H1 (cell line): ENCODE data around the gene TFCP2L1. TPM values are rescaled to one million over a fixed set of nuclear protein-coding genes. Genes with fewer than 3 reads are reported as not detected.

ENCODE experiments used
- BACH1 ChIP-seq: IDR thresholded peaks from 2 replicates; pipeline ENCODE4 v1.6.1; 2012; ENCODE audit warnings: low read length, improper control_type of control experiment
- CBX5 ChIP-seq: fragments of 300-800, 300-1000 bp; sonication (generic); IDR thresholded peaks from 2 replicates; pipeline ENCODE4 v1.7.1; 2016; ENCODE audit warnings: antibody characterized with exemption, low read length, low read depth
- polyA plus RNA-seq, 7 experiments: library from polyadenylated mRNA; depleted of rRNA in 3 of 7; stranded (reverse) in 5 of 7; unstranded in 2 of 7; fragments of >200 nt in 5 of 7; fragments of 200-250 nt in 2 of 7; gene quantifications; 1 replicate in 5 of 7; 2 replicates in 1 of 7; 4 replicates in 1 of 7; pipeline versions ENCODE4 v1.2.1 to v1.2.3, GENCODE V29; 2011 to 2013; ENCODE audit warnings: missing spikeins in 2 of 7, mixed read lengths in 2 of 7
- total RNA-seq: library from RNA; stranded (reverse); fragmentation: NEBNext Ultra II Directional; extraction: Animal tissue kit (Norgen Biotek cat#: 25700); gene quantifications from 2 replicates; pipeline ENCODE4 v1.2.1, GENCODE V29; 2021

The TFCP2L1 gene
- total and polyA plus RNA-seq, 2 of the 8 experiments (the other 6 are each of a cell fraction or from before 2014, with no cell fraction given), result 1.5 to 3.8 TPM

GRCh38 chr2:121273116-121273515, 11.9 kb downstream of the TFCP2L1 start (continued):
- TF ChIP-seq CBX5 (no peak), BACH1 (no peak)
